Astrocyte of the cerebellum (primary cell): ENCODE results near the gene PAPPA.

ENCODE experiments used
- DNase-seq: peaks from one replicate; pipeline ENCODE4 v3.0.0-alpha.2; 2011; ENCODE audit warnings: low read depth
- H3K4me3 ChIP-seq: 2 replicates; pipeline ENCODE4 v1.5.1; 2011; ENCODE audit warnings: mild to moderate bottlenecking, low read depth, low read length, moderate library complexity
- in situ Hi-C: cut with HindIII; loops from 2 replicates; pipeline ENCODE4 v1.10.0; 2017; ENCODE audit warnings: low sequenced_read_pairs
- TF ChIP-seq, protein P1 (sequence below): IDR thresholded peaks from 2 replicates; pipeline ENCODE4 v1.5.1; 2012; ENCODE audit warnings: low read length, low read depth, moderate library complexity, mild to moderate bottlenecking; ENCODE audit errors: missing control alignments

Gene PAPPA

GRCh38 chr9:116271340-116271739 is 117.7 kb downstream of the PAPPA start:
- no peak overlapping the region for H3K4me3 ChIP-seq
- in situ Hi-C loops: no loop called here
- no peak for DNase-seq
- TF ChIP-seq, protein P1, sequence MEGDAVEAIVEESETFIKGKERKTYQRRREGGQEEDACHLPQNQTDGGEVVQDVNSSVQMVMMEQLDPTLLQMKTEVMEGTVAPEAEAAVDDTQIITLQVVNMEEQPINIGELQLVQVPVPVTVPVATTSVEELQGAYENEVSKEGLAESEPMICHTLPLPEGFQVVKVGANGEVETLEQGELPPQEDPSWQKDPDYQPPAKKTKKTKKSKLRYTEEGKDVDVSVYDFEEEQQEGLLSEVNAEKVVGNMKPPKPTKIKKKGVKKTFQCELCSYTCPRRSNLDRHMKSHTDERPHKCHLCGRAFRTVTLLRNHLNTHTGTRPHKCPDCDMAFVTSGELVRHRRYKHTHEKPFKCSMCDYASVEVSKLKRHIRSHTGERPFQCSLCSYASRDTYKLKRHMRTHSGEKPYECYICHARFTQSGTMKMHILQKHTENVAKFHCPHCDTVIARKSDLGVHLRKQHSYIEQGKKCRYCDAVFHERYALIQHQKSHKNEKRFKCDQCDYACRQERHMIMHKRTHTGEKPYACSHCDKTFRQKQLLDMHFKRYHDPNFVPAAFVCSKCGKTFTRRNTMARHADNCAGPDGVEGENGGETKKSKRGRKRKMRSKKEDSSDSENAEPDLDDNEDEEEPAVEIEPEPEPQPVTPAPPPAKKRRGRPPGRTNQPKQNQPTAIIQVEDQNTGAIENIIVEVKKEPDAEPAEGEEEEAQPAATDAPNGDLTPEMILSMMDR: no peak

GRCh38 chr9:116271991-116272390 is 118.4 kb downstream of the PAPPA start:
- TF ChIP-seq, protein P1: no peak
- no peak overlapping the region for H3K4me3 ChIP-seq
- DNase-seq: no peak
- in situ Hi-C loops: no loop called here

DNA sequence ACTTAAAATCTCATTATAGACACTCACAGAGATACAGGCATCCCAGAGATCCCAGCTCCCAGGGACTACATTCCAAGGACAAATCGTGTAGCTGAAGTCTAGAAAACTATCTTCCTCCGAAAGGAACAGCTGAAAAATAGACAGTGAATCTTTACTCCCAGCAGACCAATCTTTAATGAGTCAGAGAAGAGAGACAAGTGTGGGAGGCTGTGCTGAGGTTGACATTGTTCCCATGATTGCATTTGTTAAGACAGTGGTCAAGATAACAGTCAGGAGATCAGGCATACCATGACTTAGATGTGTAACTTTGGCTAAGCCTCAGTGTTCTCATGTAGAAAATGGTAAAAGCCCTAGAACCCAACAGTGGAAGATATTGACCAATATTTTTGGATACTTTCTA is 120.7 kb downstream of the PAPPA start:
- in situ Hi-C loops: no loop called here
- DNase-seq: no peak

GRCh38 chr9:116275418-116276195 is 122.0 kb downstream of the PAPPA start:
- in situ Hi-C loops: no loop called here
- no peak overlapping the region for H3K4me3 ChIP-seq
- TF ChIP-seq, protein P1: no peak
- DNase-seq: no peak

More for the DNA sequence above, 120.7 kb downstream of the PAPPA start:
- no peak overlapping the region for H3K4me3 ChIP-seq
- TF ChIP-seq, protein P1: no peak

GRCh38 chr9:116276196-116276493 is 122.6 kb downstream of the PAPPA start:
- in situ Hi-C loops: no loop called here
- H3K4me3 ChIP-seq: no peak overlapping the region
- DNase-seq: no peak
- TF ChIP-seq, protein P1: no peak

- in situ Hi-C loops: no loop called here
- TF ChIP-seq, protein P1: no peak
- DNase-seq: no peak
- H3K4me3 ChIP-seq: no peak overlapping the region
These were observed 123.1 kb downstream of the PAPPA start for GRCh38 chr9:116276651-116277121.
